GF-D8 (cell line): ENCODE measurements around the gene POLA1.

Experiments used
- DNase-seq: peaks from one replicate; lab custom pipeline; 2025; lab: John Stamatoyannopoulos, UW

Gene POLA1

GRCh38 chrX:25007059-25008053 lies 313.6 kb downstream of the POLA1 start:
- no peak for DNase-seq

DNA sequence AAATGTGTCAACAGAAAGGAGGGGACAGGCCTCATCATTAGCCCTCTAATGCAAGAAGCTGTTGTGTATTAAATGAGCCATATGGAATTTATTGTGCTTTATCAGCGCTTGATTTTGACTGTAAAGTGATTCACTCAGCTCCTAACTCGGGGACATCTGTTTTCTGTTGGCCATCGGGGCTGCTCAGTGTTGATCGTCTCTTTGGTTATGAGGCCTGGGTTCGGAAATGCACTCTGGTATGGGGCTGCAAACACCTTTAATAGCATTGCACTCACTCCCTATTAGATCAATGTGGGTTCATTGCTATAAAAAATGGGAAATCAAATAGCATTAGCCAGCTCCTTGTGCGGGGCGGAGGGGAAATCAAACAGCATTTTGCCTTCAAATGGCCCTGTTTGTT lies 315.7 kb downstream of the POLA1 start:
- no peak for DNase-seq

GRCh38 chrX:25010784-25011588 lies 317.3 kb downstream of the POLA1 start:
- no peak for DNase-seq

DNA sequence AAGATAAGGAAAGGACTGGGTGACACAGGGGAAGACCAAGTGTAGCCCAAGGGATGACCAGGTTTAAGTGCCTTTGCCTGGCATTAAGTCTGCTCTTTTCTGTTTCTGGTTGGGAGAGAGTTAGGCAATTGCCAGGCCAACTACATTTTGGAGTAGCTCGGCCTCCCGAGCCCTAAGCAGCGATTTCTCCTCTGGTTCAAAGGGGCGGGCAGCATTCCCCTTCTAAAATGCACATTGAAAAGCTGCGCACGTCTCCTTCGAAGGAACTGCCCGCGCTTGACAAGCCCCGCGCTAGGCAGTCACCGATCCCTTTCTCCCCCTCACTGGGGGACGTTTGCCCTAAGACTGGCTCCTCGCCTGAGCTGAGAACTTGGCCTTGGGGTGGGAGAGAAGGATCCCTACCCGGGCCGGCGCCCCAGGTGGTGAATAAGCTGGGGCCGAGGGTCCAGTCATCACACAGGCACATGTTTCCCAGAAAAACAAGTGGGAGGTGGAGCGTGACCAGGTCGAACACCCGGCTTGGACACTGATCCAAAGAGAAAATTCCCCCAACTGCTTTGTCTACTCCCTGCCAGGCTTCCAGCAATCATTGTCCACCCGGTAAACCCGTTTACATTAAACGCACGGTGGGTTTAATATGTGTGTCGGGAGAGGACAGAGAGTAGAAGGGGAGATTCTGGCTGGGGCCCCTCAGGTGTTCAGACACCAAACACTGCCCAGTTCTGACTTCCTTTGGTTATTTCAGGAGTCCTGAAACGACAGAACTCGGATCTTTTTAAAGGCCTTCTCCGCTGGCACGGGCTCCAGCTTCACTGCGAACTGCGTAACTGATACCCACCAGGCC lies 318.1 kb downstream of the POLA1 start:
- DNase-seq: no peak

DNA sequence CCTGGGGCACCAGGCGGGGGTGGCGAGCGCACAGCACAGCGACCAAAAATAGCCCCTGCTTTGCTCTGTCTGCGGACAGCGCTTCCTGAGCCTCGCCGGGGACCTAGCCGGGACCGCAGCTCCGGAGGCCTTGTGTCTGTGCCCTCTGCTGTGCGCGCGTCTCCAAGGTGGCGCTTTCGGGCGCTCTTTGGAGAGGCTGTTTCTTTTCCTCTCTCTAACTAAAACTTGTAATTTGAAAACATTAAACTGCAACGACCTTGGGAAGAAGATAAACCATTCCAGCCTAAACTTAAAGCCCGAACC lies 318.7 kb downstream of the POLA1 start:
- DNase-seq: no peak

- no peak for DNase-seq
These were observed 319.3 kb downstream of the POLA1 start for GRCh38 chrX:25012793-25013631.

DNA sequence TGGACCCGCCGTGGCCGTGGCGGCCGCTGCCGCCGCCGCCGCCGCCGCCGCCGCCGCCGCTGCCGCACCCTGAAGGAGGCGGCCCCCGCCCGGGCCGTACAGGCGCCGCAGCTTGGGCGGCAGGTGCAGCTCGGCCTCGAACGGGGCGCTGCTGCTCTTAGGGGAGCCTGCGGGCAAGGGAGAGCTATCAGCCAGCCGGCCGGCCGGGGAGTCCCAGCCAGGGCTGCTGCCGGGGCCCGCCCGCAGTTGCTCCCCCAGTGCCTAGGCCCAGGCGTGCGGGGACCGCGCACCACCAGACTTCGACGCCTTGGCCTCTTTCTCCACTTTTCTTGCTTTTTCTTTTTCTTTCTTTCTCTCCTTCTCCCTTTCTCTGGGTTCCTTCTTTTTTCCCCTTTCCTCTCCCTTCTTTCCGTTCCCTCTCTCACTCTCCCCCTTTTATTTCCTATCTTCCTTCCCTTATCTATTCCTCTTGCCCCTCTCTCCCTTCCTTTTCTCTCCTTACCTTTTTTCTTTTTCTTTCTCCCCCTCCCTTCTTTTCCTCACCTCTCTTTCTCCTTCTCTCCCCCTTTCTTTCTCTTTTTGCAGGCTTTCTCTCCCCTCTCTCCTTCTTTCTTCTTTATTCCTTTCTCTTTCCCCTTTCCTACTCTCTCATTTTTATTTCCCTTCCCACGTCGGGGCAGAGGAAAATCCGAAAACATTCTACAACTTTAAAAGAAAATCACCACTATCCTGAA lies 320.1 kb downstream of the POLA1 start:
- DNase-seq: no peak

- no peak for DNase-seq
These were observed 320.7 kb downstream of the POLA1 start for GRCh38 chrX:25014366-25014838.

DNA sequence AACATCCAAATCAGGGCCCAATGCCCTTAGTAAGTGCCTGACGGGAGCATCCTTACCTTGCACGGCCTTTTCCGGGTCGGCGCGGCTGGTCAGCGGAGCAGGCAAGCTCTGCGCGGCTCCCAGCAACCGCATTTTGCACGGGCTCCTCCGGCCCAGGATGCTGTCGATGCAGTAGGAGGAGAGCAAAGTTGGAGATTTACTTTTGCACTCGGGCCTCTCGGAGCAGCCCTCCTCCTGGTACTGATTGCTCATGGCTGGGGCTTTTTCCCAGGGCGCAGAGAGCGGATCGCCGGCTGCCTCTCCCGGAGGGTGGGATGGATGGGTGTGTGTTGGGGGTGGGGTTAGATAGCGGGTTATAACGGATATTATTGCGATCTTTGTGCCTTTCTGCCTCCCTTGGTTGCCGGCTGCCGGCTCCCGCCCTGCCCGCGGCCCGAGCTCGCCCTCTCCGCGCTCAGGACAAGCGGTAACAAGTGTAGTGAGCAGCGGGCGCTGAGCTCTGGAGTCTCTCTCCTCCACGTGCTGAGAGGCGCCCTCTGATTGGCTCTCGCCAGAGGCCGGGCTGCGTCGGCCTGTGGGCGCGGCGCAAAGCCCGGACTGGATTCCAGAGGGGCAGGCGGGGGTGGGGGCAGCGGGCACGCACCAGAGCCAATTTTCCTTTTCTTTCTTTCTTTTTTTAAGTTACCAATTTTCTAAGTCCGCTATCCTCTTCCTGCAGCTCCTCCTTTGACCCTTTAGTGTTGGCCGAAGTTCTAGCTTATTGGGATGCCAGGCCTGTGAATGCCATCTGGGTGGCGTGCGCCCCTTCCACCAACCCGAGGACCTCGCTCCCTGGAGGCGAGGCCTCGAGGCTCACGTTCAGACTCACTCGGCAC lies 322.0 kb downstream of the POLA1 start, which contains the start of gene ARX:
Gene ARX, minus strand, starts transcription at position 480 of the 875 bp plus-strand sequence. Its CDS starts 228 bp downstream, at position 252.
- DNase-seq: peak; percentile 12

GRCh38 chrX:25016361-25016671 lies 322.6 kb downstream of the POLA1 start:
- DNase-seq: no peak

DNA sequence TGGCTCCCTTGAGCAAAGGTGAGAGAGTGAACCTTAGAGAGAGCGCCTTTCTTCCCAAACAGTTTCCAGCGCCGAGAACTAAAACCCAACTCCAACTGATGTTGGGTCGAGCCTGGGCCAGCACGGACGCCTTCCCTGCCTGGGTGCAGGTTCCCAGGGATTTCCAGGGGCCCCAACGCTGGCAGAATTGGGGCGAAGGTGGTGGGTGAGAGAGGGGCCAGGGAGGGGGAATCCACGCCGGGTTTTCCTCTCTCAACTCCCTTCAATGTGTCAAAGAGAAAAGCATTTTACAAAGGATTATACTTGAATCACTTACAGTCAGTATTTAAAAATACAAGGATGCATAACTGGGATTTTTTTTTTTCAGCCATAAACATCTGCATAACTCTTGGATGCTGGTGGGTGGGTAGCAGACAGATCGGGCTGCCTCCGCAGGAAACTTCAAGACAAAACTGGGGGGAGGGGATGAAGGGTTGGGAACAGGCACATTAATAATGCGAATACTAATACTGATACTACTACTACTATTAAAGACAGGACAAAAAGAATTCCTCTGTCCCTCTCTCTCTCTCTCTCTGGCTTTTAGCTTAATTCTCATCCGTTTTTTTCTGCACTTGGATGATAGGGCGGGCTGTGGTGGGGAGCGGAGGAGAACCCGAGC lies 323.4 kb downstream of the POLA1 start:
- no peak for DNase-seq

DNA sequence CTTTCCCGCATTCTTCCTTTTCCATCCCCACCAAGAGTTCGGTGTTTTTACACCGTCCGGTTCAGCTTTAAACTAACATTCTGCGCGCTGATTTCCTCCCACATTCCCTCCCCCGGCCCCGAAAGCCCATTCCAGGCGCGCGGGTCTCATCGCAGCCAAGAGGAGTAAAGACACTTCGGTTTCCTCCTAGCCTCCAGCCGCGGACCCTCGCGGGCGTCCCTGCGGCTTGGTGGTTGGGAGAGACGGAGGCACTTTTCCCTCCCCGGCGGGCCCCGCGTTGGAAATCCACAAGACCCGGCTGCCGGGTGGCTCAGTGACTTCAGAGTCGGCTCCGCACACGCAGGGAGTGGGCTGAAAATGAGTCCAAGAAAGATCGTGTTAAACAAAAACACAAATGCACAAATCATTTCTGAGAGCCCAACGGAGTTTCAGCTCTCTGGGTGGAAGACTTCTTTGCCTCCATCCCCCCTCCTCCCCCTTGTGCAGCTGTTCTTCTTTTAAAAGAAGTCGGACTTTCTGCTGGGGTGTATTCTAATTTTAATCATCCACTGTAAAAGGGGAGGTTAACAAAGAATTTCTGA lies 324.0 kb downstream of the POLA1 start:
- no peak for DNase-seq

- no peak for DNase-seq
These were observed 325.0 kb downstream of the POLA1 start for GRCh38 chrX:25018682-25019081.

GRCh38 chrX:25019707-25020390 lies 326.1 kb downstream of the POLA1 start:
- DNase-seq: no peak

GRCh38 chrX:25020391-25020904 lies 326.7 kb downstream of the POLA1 start:
- DNase-seq: no peak

- no peak for DNase-seq
These were observed 327.3 kb downstream of the POLA1 start for GRCh38 chrX:25020905-25021449.
